Tibial nerve (tissue), 3 donors: ENCODE results near the gene ZMIZ2.

Source experiments
- POLR2A ChIP-seq, 2 donors: fragments of 450-650 bp; IDR thresholded peaks; one replicate each; pipeline ENCODE4 v1.6.1; 2017; ENCODE audit warnings: antibody characterized with exemption in 2 of 2, mild to moderate bottlenecking in 2 of 2, moderate library complexity in 2 of 2
- TF ChIP-seq, protein P1 (sequence below), 5 experiments: fragments of 200-600 bp in 3 of 5; fragments of 450-650 bp in 2 of 5; sonication (generic) in 3 of 5; IDR thresholded peaks; one replicate each; pipeline ENCODE4 v1.5.1; 2016 to 2019; ENCODE audit warnings: antibody characterized with exemption in 5 of 5, mild to moderate bottlenecking in 3 of 5, moderate library complexity in 2 of 5

DNA sequence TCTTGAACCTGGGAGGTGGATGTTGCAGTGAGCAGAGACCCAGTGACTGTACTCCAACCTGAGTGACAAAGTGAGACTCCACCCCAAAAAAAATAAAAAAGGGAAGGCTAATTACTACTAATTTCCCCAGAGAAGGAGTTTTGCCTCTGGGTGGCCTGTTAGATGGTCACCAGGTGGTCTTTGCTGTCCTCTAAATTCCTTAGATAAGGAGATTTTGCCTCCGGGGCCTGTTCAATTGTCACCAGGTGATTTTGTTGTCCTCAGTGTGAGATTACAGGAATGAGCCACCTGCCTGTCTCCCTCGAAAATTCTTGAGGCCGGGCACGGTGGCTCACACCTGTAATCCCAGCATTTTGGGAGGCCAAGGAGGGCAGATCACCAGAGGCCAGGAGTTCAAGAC is 24.4 kb upstream of the ZMIZ2 start:
- TF ChIP-seq, protein P1, sequence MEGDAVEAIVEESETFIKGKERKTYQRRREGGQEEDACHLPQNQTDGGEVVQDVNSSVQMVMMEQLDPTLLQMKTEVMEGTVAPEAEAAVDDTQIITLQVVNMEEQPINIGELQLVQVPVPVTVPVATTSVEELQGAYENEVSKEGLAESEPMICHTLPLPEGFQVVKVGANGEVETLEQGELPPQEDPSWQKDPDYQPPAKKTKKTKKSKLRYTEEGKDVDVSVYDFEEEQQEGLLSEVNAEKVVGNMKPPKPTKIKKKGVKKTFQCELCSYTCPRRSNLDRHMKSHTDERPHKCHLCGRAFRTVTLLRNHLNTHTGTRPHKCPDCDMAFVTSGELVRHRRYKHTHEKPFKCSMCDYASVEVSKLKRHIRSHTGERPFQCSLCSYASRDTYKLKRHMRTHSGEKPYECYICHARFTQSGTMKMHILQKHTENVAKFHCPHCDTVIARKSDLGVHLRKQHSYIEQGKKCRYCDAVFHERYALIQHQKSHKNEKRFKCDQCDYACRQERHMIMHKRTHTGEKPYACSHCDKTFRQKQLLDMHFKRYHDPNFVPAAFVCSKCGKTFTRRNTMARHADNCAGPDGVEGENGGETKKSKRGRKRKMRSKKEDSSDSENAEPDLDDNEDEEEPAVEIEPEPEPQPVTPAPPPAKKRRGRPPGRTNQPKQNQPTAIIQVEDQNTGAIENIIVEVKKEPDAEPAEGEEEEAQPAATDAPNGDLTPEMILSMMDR (IDR thresholded peaks at IDR 0.05): no peak
- TF ChIP-seq POLR2A (IDR thresholded peaks at IDR 0.05): no peak
